HUES6 (cell line): Measurements from ENCODE around the gene NTRK3.

ENCODE experiments used
- H3K27ac ChIP-seq: 2 replicates; pipeline ENCODE4 v1.7.0; 2013; ENCODE audit warnings: low read depth, mild to moderate bottlenecking, low read length, inconsistent platforms
- H3K27me3 ChIP-seq: 2 replicates; pipeline ENCODE4 v1.6.1; 2013; ENCODE audit warnings: low read length; ENCODE audit not compliant: control insufficient read depth, insufficient read depth
- H3K36me3 ChIP-seq: 2 replicates; pipeline ENCODE4 v1.6.1; 2013; ENCODE audit warnings: low read length; ENCODE audit not compliant: control insufficient read depth, insufficient read depth
- H3K4me1 ChIP-seq: 2 replicates; pipeline ENCODE4 v1.6.1; 2013; ENCODE audit warnings: low read length; ENCODE audit not compliant: control insufficient read depth, insufficient read depth
- H3K4me3 ChIP-seq: 2 replicates; pipeline ENCODE4 v1.5.1; 2013; ENCODE audit warnings: low read depth, low read length
- H3K9ac ChIP-seq: one replicate; pipeline ENCODE4 v1.6.1; 2013; ENCODE audit warnings: mild to moderate bottlenecking, low read length
- H3K9me3 ChIP-seq: 2 replicates; pipeline ENCODE4 v1.6.1; 2013; ENCODE audit warnings: low read depth, low read length; ENCODE audit not compliant: control insufficient read depth, insufficient read depth

NTRK3 gene

DNA sequence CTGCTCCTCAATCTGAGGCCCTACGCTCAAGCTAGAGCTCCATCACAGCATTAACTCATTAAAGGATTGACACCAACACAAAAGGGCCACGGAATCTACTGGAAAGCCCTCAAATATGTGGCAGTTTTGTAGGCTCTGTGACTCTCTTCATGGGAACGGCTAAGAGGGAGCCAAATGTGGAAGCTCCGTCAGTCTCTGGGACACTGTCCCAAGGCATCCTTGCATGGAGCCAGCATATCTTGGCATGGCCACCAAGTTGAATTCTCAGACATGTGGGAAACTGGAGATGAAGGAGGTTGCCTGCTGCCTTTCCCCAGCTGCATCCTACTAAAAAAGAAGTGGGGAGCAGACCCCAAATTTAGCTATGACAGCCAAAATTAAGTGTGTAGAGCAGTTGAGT is 296.9 kb downstream of the NTRK3 start:
- H3K4me1 ChIP-seq, result no peaks in the 10 kb centered on the region

GRCh38 chr15:87959080-87959479 is 297.5 kb downstream of the NTRK3 start:
- no peak overlapping the region for H3K27ac ChIP-seq
- H3K4me3 ChIP-seq, result no peak overlapping the region
- H3K4me1 ChIP-seq, result no peaks in the 10 kb centered on the region
- peaks cover 14% of the 10 kb centered on the region; the same call in 1 of the 2 replicates for H3K27me3 ChIP-seq
- no peak overlapping the region for H3K9ac ChIP-seq
- H3K9me3 ChIP-seq, result no peaks in the 10 kb centered on the region
- no peaks in the 10 kb centered on the region for H3K36me3 ChIP-seq

More for the DNA sequence above, 296.9 kb downstream of the NTRK3 start:
- no peak overlapping the region for H3K4me3 ChIP-seq
- no peaks in the 10 kb centered on the region for H3K36me3 ChIP-seq
- H3K9me3 ChIP-seq, result no peaks in the 10 kb centered on the region
- no peak overlapping the region for H3K27ac ChIP-seq
- H3K27me3 ChIP-seq, result peaks cover 14% of the 10 kb centered on the region; the same call in 1 of the 2 replicates
- H3K9ac ChIP-seq, result no peak overlapping the region

DNA sequence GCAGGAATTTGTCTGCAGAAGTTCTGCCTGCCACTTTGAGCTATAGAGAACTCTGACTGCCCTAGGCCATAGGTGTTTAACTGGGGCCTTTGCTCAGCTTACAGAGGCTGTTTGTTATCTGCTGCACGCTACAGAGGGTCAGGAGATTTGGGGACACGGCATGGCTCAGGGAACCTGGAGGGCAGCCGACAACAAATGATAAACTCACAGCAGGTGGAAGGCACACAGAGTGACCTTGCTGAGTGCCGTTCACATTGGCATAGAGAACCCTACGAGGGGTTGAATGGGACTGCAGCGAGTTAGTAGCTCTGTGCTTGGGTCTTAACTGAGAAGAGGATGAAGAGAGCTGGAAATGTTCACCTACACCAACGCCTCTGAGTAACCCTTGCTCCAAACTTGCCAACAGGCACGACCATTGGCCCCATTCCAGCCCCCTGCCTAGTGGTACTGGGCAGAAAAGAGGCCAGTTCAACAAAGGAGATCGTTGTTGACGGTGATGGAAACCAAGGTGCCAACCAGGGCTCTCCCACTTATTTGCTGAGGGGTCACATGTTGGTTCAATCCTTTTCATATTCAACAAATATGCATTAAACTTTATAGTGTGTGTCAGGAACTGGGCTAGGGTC is 301.1 kb downstream of the NTRK3 start:
- no peak overlapping the region for H3K9ac ChIP-seq
- peaks cover 14% of the 10 kb centered on the region; the same call in 1 of the 2 replicates for H3K27me3 ChIP-seq
- no peaks in the 10 kb centered on the region for H3K4me1 ChIP-seq
- H3K9me3 ChIP-seq, result no peaks in the 10 kb centered on the region
- H3K27ac ChIP-seq, result no peak overlapping the region
- no peaks in the 10 kb centered on the region for H3K36me3 ChIP-seq
- H3K4me3 ChIP-seq, result no peak overlapping the region

DNA sequence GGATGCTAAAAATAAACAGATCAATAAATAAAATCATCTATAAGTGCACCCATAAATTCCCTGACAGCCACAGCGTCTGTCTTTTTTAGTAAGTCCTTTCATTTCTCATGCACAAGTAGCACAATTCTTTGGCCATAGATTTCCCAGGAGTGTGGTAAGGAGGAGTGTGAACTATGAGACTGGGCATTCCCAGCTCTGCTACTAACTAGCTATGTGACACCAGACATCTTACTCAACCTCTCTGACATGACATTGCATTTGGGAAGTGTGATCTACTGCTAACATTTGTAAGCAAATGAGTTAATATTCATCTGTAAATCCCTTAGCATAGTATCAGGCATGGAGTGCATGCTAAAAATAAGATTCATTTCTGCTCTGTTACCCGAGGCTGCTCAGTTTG is 301.7 kb downstream of the NTRK3 start:
- Histone ChIP-seq H3K36me3 (no peaks in the 10 kb centered on the region), H3K4me1 (no peaks in the 10 kb centered on the region), H3K4me3 (no peak overlapping the region)

GRCh38 chr15:87952736-87953287 is 303.7 kb downstream of the NTRK3 start:
- Histone ChIP-seq H3K4me1 (no peaks in the 10 kb centered on the region), H3K9me3 (no peaks in the 10 kb centered on the region), H3K27ac (no peak overlapping the region), H3K9ac (no peak overlapping the region), H3K27me3 (no peaks in the 10 kb centered on the region), H3K4me3 (no peak overlapping the region), H3K36me3 (no peaks in the 10 kb centered on the region)

More for the DNA sequence above, 301.7 kb downstream of the NTRK3 start:
- Histone ChIP-seq H3K27me3 (peaks cover 12% of the 10 kb centered on the region; the same call in 1 of the 2 replicates), H3K9me3 (no peaks in the 10 kb centered on the region), H3K27ac (no peak overlapping the region), H3K9ac (no peak overlapping the region)

- H3K4me3 ChIP-seq, result no peak overlapping the region
- H3K36me3 ChIP-seq, result no peaks in the 10 kb centered on the region
- H3K27me3 ChIP-seq, result no peaks in the 10 kb centered on the region
- no peak overlapping the region for H3K9ac ChIP-seq
- no peaks in the 10 kb centered on the region for H3K4me1 ChIP-seq
- H3K27ac ChIP-seq, result no peak overlapping the region
- H3K9me3 ChIP-seq, result no peaks in the 10 kb centered on the region
These were observed 306.8 kb downstream of the NTRK3 start for GRCh38 chr15:87949575-87950223.

GRCh38 chr15:87949151-87949574 is 307.4 kb downstream of the NTRK3 start:
- Histone ChIP-seq H3K27ac (no peak overlapping the region), H3K27me3 (peaks cover 3% of the 10 kb centered on the region; the same call in 1 of the 2 replicates), H3K4me3 (no peak overlapping the region), H3K9me3 (no peaks in the 10 kb centered on the region), H3K36me3 (no peaks in the 10 kb centered on the region), H3K4me1 (no peaks in the 10 kb centered on the region), H3K9ac (no peak overlapping the region)

DNA sequence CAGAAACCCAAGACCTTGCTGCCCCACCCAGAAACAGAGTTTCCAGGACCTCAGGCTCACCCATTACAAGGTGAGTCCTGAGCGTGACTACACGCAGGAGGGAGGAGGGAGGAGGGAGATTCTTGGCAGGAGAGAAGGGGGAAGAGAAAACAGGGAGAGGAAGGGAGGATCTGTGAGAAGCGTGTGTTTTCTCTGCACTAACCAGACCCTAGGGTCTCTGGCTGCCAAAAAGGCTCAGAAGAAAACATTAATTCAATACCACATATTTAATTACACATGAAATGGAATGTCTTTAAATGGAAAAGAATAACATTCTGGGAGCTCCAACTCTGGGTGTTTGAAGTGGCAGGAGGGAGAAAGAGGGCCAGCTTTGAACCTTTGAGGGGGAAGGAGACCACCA is 309.0 kb downstream of the NTRK3 start:
- H3K27me3 ChIP-seq, result peaks cover 7% of the 10 kb centered on the region; the same call in 1 of the 2 replicates
- no peaks in the 10 kb centered on the region for H3K9me3 ChIP-seq
- no peak overlapping the region for H3K4me3 ChIP-seq
- no peaks in the 10 kb centered on the region for H3K4me1 ChIP-seq
- H3K27ac ChIP-seq, result no peak overlapping the region
- no peaks in the 10 kb centered on the region for H3K36me3 ChIP-seq
- H3K9ac ChIP-seq, result no peak overlapping the region

GRCh38 chr15:87945246-87945645 is 311.3 kb downstream of the NTRK3 start:
- H3K4me1 ChIP-seq, result 0 out of 2 replicates have a peak, but pooled peaks cover 7% of the 10 kb centered on the region
- H3K9me3 ChIP-seq, result no peaks in the 10 kb centered on the region
- no peaks in the 10 kb centered on the region for H3K36me3 ChIP-seq
- H3K4me3 ChIP-seq, result no peak overlapping the region
- H3K9ac ChIP-seq, result no peak overlapping the region
- no peak overlapping the region for H3K27ac ChIP-seq
- peaks cover 7% of the 10 kb centered on the region; the same call in 1 of the 2 replicates for H3K27me3 ChIP-seq

GRCh38 chr15:87944691-87945090 is 311.8 kb downstream of the NTRK3 start:
- no peak overlapping the region for H3K27ac ChIP-seq
- no peaks in the 10 kb centered on the region for H3K36me3 ChIP-seq
- no peak overlapping the region for H3K9ac ChIP-seq
- H3K27me3 ChIP-seq, result peaks cover 7% of the 10 kb centered on the region; the same call in 1 of the 2 replicates
- no peaks in the 10 kb centered on the region for H3K9me3 ChIP-seq
- no peak overlapping the region for H3K4me3 ChIP-seq
- H3K4me1 ChIP-seq, result 0 out of 2 replicates have a peak, but pooled peaks cover 7% of the 10 kb centered on the region

DNA sequence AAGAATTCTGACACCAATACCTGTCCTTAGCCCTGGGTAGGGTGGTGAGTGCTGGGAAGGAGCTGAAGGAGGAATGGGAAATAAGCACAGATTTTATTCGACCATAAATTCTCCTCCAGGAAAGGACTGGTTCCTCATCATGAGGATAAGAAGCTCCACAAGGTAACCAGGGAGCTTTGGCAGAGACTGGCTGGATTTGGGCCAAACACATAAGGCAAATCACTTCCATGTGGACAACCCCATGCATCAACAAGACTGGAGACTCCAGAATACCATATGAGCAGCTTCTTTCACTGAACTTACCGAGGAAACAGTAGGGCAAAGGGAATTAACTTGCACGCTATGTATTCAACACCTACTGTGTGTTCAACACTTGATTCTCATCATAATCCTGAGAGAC is 312.5 kb downstream of the NTRK3 start:
- peaks cover 7% of the 10 kb centered on the region; the same call in 1 of the 2 replicates for H3K27me3 ChIP-seq
- 0 out of 2 replicates have a peak, but pooled peaks cover 7% of the 10 kb centered on the region for H3K4me1 ChIP-seq
- H3K36me3 ChIP-seq, result no peaks in the 10 kb centered on the region
- no peak overlapping the region for H3K4me3 ChIP-seq
- H3K9me3 ChIP-seq, result no peaks in the 10 kb centered on the region
- H3K9ac ChIP-seq, result no peak overlapping the region
- H3K27ac ChIP-seq, result no peak overlapping the region
